Fibroblast of pulmonary artery (primary cell): ENCODE results near the gene ZNF12.

Experiments
- DNase-seq: peaks from one replicate; pipeline ENCODE4 v3.0.0-alpha.2; 2010; ENCODE audit warnings: low read depth
- H3K4me3 ChIP-seq: replicated peaks from 2 replicates; pipeline ENCODE4 v1.5.1; 2011; ENCODE audit warnings: low read depth, mild to moderate bottlenecking, control low read depth, low read length, moderate library complexity
- CTCF ChIP-seq: IDR thresholded peaks from 2 replicates; pipeline ENCODE4 v1.5.1; 2011; ENCODE audit warnings: mild to moderate bottlenecking, control low read depth, low read length, inconsistent platforms; ENCODE audit errors: missing control alignments

ZNF12 gene

GRCh38 chr7:6643915-6644625, 62.7 kb downstream of the ZNF12 start:
- no peak overlapping the region for H3K4me3 ChIP-seq
- TF ChIP-seq CTCF, result no peak
- DNase-seq, result no peak

- TF ChIP-seq CTCF, result no peak
- no peak for DNase-seq
- H3K4me3 ChIP-seq, result no peak overlapping the region
These were observed 63.7 kb downstream of the ZNF12 start for GRCh38 chr7:6642861-6643640.

GRCh38 chr7:6642239-6642839, 64.4 kb downstream of the ZNF12 start:
- TF ChIP-seq CTCF, result no peak
- no peak overlapping the region for H3K4me3 ChIP-seq

GRCh38 chr7:6641305-6642035, 65.3 kb downstream of the ZNF12 start:
- no peak overlapping the region for H3K4me3 ChIP-seq
- DNase-seq, result no peak
- no peak for TF ChIP-seq CTCF

More at GRCh38 chr7:6642239-6642839, 64.4 kb downstream of the ZNF12 start:
- DNase-seq, result no peak

- DNase-seq, result peak; percentile 47
- no peak for TF ChIP-seq CTCF
- no peak overlapping the region for H3K4me3 ChIP-seq
These were observed 66.5 kb downstream of the ZNF12 start for GRCh38 chr7:6640246-6640721.

GRCh38 chr7:6639627-6640026, 67.1 kb downstream of the ZNF12 start:
- DNase-seq, result no peak
- H3K4me3 ChIP-seq, result no peak overlapping the region
- no peak for TF ChIP-seq CTCF
